HPDE6-E6E7 (cell line): ENCODE measurements around the gene RHBDD3.

ENCODE experiments used
- DNase-seq: peaks from one replicate; pipeline ENCODE4 v3.0.0; 2011; ENCODE audit warnings: missing footprints; ENCODE audit errors: extremely low spot score

Gene RHBDD3

DNA sequence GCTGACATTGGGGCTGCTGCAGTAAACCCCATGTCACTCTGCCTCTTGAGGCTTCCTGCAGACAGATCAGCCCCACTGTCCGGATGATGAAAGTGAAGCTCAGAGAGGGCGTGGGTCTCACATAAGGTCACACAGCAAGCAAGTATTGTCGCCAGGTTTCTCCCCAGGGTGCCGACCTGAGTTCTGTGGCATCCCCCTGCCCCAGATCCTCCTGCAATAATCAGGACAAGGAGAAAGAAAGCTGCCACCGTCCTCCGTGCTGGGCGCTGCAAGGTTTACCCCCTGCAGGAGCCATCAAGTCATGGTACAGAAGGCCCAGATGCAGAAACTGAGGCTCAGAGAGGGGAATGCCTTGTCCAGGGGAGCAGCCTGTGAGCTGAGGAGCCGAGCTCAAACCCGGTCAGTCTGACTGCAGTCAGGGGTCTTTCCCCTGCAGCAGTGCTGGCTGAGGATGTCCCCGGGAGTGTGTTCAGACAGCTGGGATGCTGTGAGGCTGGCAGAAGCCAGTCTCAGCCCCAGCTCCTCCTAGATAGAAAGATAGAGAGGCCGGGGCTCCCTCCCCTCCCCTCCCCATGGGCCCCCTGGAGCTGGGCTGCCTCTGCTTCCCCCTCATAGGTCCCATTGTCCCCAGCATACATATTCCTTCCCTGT lies 48.9 kb downstream of the RHBDD3 start:
- no peak for DNase-seq

DNA sequence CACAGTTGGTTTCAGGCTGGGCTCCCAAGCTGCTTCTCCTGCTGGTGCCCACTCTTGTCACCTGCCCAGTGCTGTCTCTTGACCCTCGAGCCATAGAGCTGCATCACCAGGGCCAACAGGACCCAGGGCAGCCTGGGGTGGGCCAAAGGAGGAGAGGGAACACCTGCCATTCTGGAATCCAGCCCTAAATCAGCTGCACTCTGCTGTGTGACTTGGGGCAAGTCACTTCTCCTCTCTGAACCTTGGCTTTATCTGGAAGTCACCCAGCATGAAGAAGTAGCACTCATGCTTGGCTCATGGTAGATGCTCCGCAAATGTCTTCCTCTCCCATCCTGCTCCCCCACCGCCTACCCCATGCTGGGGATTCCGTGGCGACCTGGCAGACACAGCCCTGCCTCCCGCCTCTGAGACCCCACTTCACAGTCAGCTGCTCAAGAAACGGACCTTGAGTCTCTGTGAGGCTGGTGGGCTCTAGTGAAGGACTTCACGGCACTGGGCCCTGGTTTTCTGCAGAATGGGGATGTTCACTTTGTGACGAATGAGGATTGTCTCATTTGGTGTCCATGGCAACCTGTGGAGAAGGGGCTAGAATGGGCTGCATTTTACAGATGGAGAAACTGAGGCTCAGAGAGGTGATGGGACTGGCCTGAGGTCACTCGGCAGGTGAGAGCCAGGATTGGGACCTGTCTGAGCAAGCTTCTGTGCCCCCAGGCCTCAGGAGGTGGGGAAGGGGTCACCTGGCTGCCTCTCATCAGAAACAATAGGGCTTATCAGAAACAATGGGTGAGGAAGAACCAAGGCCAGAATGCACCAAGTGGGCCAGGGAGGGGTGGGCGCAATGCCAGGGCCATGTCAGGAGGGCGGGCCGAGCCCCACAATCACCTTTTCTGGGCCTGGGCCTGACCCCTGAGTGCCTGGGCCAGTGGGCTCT lies 49.7 kb downstream of the RHBDD3 start:
- no peak for DNase-seq

DNA sequence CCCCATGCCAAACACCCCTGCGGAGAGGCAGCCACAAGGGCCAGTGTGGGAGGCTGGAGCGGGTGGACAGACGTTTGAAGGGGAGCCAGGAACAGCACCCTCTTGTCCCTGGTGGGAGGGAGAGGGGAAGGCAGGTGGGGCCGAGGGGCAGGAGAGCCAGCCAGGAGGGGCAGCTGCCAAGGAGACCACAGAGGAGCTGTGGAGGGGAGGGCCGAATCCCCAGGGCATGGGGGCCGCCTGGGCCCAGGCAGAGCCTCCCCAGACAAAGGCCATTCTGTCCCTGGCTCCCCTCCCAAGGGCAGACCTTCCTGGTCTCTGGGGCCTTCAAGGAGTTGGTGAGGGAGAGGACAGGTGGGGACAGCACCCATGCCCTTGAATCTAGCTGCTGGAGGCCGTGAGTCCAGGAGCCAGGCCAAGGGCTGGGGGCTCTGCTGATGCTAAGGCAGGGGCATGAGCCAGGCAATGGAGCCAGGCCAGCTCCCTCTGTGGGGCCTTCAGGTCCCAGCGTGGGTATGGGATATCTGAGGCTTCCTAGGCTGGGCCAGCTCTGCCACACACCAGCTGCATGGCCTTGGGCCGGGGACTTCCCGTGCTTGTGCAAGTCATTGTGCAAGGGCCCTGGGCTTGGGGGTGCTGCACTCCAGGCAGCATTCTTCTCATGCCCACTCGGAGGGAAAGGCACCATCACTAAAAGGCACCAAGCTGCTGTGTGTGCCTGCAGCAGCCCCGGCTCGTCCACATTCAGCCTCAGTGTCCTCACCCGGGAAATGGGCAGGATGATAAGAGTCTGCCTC lies 50.7 kb downstream of the RHBDD3 start:
- DNase-seq: no peak

DNA sequence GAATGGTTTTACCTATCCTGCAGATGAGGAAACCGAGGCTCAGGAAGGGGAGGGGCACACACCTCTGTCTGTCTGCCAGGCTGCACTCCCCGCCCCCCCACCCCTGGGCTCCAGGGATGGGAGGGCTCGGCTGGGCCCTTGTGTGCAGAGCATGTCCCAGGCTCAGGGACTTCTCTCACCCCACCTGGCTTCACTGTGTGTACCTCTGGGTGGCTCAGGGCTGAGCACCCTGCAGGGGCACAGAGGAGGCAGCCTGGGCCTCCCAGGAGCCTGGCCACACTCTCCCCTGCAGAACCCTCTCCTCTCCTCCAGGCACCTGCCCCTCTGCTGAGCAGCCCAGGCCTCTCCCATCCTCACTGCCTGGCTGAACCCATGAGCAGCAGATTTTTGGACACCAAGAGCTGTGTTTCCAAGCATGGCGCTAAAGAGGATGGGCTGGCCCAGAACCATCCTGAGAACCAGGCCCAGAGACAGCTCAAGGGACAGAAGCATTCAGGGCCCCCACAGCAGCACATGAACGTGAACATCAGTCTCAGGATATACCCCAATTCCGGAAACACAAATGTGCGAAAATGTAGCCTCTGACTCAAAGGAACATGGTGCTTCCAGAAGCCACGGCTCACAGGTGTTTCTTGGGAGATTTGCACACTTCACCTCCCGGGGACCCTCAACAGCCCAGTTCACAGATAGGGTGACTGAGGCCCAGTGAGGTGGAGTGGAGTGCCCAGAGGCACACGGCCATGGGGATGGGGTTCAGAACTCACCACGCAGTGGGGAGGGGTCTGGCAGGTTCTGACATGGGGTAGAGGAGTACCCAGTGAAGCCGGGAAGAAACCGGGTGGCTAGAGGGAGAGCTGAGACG lies 51.5 kb downstream of the RHBDD3 start:
- DNase-seq: no peak

DNA sequence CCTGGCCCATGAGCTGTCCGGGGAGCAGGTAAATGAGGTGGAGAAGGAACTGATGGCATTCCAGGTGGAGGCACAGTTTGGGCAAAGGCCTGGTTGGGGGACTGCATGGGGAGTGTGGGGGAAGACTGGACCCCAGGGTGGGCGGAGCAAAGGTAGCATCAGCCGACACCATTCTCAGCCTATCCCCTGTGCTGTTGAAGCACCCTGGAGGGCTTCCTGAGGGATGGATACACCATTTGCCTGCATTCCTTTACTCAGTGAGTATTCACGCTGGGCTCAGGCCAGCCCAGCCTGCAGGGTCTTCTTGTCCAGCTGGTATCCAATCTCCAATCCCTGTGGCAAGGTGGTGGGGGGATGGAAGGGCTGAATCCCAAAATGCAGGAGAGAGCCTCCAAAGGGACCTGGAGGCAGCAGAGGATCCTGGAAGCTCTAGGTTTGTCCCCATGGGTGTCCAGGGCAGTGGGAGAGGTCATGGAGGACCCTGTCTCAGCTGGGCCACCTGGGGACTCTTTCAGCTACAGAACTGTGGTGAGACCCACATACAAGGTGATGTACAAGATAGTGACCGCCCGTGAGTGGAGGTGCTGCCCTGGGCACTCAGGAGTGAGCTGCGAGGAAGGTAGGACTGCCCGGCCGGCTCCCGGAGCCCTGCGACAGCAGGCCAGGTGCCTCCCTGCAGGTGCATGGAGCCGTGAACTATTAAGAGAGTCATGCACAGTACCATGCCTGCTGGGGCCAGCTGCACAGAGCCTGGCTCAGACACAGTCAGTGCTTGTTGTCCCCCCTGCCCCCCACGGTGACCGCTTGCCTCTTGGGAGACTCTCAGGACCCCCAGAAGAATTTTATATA lies 52.5 kb downstream of the RHBDD3 start:
- DNase-seq: no peak

DNA sequence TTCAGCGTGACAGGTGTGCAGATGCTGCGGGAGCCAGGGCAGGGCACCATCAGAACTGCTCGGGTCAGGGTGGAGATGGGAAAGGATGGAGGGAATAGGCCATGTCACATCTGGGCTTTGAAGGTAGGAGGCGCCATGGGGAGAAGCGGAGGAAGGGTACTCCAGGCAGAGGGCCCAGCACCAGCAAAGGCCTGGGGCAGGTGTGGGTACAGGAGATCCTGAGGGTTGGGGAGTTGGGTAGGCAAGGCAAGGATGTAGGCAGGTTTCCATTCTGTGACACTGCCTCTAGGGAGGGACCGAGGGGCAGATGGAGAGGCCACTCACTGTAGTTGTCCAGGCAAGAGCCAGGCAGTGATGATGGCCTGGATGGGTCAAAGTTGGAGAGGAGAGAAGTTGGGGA lies 53.5 kb downstream of the RHBDD3 start:
- DNase-seq: no peak

DNA sequence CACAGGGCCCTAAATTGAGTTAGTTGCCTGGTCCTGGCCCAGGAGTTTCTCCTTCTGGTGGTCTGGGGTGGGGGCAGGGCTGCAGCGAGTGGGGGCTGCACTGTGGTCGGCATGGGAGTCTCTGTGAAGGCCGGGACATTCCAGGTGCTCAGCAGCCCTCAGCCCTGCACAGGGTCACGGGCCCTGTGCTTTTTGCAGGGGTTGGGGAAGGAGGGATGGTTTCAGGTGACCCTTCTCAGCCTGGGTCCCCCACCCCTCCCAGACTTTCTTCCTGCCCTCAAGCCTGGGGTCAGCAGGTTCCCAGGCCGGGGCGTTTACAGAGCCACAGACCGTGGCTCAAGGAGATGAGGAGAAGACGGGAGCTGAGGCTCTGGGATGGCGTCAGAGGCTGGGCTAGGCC lies 54.3 kb downstream of the RHBDD3 start:
- no peak for DNase-seq

DNA sequence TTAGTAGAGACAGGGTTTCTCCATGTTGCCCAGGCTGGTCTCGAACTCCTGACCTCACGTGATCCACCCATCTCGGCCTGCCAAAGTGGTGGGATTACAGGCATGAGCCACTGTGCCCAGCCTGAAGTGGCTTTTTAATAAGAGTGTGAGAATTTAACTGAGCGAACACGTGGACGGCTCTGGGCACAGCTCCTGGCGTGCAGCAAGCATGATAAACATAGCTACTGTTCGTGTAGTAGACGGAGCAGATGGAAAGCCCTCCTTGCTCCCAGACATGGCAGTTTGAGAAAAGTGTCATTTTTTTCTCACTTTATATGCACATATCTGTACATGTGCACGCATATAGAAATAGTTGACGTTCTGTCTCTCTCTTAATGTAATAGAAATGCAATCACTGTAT lies 55.0 kb downstream of the RHBDD3 start:
- DNase-seq: no peak

DNA sequence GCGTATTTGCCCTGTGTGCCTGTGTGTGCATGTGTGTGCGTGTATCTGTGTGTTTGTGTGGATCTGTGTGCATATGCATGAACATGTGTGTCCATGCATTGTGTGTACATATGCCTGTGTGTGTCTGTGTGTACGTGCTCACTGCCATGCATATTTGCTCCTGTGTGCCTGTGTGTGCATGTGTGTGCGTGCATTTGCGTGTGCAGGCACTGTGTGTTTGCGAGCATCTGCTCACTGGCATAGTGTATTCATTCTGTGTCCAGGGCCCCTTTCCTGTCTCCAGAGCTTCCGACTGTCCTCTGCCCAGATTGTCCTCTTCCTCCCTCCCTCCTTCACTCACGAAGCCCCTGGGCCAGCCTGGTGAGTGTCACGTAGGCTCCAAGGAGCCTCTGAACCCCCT lies 56.3 kb downstream of the RHBDD3 start:
- no peak for DNase-seq

DNA sequence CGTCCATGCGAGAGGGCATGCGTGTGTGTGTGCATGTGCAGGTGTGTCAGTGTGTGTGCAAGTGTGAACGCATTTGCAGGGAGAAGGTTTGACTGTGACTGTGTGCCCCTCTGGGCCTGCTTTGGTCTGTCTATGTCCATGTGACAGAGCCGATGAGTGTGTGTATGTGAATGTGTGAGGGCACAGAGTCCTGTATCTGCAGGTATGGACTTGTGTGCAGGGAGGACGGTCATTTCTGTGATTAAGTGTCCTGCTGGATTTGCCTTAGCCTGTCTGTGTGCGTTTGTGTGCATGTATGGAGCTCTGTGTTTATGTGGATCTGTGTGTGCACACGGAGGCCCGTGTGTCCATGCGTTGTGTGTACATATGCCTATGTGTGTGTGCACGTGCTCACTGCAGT lies 56.7 kb downstream of the RHBDD3 start:
- no peak for DNase-seq
